CD4-positive, alpha-beta T cell treated with Interleukin-10 for 1 hour (primary cell): ENCODE results near the gene CDH23.
A peak's percentile ranks its signal among the peaks of the same experiment; 100 is the strongest.
"Not testable (repeated sequence)": the region's sequence is repeated elsewhere in the genome, so short reads cannot be mapped to it uniquely, and the experiment has no call there.

Source experiments
- DNase-seq: peaks from one replicate; pipeline ENCODE4 v3.0.0-alpha.2; 2020

CDH23 gene

DNA sequence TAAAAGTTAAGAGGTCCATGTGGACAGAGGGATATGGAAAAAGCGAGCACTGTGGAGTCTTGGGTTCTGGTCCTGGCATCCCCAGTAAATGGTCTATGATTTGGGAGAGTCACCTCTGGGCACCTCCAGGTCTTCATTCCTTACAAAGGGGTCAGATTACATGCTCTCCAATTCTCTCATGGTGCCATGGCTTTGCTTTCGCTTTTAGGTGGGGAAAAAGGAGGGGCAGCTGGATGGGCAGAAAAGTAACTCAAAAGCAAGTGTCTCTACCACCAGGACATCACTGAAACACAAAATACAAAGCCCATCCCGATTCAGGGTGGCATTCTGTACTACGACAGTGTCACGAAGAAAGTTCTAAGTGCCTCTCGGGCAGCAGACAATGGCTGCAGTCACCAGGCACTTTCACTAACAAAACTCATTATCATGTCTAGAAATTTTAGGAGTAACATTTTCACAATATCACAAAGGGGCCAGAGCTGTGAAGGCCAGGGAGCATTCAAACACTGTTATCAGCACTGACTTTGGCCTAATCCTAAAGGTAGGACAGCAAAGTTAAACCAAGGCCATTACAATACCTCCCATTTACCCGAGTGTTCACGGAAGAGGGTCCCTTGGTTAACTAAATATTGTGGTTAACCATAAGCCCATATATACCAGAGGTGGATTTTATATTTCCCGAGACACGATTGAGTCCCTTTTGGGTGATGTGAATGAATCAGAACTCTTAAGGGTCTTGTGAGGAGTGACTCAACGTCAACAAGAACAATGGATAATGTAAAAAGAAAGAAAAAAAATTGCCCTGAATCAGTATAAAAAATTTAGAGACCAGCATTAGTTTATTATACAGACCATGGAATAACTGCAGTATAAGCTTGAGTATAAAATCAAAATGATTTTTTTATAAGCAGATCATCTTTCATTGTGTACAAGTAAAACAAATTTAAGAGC lies 451.9 kb downstream of the CDH23 start:
- no peak for DNase-seq

DNA sequence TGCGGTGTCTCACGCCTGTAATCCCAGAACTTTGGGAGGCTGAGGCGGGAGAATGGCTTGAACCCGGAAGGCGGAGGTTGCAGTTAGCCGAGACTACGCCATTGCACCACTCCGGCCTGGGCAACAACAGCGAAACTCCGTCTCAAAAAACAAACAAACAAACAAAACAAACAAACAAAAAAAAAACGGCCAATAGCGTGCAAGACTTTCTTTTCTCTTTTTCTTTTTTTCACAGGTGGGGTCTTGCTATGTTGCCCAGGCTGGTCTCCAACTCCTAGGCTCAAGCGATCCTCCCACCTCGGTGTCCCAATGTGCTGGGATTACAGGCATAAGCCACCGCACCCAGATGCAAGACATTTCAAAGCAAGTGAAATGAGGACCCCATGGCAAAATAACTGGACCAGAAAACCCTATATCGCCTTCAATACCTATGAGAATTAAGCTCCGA lies 452.8 kb downstream of the CDH23 start:
- DNase-seq = no peak

DNA sequence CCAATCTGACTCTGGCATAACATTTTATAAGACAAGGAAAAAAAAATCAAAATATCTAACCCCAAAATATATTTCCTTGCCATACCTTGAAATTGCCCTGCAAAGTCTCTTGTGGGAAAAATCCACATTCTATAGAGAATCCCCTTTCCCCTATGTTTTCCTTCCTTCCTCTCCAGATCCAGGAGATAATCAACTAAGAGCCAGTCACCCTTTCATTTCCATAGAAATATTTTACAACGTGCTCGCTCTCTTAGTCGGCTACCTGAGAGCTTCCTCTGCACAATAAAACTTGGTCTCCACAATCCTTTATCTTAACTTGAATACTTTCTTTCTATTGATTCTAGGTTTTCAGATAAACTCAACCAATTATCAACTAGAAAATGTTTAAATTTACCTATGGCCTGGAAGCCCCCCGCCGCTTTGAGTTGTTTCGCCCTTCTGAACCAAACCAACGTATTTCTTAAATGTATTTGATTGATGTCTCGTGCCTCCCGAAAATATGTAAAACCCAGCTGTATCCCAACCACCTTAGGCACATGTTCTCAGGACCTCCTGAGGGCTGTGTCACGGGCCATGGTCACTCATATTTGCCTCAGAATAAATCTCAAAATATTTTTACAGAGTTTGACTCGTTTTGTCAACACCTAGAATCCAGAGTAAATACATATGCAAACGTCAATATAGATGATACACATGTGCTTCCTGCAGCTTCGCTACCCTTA lies 453.5 kb downstream of the CDH23 start:
- DNase-seq = no peak

DNA sequence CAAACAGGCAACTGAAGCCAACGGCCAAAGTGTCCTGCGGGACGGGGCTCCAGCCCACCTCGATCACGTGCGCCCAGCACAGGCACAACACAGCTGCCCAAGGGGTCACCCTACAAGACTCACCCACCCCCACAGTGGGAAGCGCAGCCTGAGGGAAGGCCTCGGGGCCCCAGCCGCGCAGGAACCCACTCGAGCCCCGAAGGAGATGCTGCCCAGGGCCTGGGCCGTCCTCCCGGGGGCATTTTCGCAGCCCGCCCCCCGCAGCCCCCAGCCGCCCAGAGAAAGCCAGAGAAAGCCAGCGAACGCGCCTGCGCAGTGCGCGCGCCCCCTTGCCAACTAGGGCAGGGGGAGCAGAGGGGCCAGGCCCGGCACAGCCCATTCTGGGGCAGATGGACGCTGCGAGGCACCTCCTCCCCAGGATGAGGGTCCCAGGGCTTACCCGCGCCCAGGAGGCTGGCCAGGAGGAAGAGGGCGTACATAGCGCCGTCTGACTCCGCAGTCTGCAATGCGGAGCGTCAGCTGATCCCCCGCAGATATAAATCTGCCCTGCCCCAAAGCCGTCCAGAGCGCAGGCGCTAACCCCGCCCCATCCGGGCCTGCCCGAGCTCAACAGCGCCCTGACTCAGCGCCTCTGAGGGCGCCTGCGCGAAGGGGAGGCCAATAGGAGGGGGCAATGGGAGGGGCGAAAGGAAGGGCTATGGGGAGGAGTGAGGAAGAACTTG lies 454.2 kb downstream of the CDH23 start, which contains the start of gene PSAP:
Gene PSAP, minus strand, starts transcription at position 509 of the 722 bp plus-strand sequence. Its CDS starts 30 bp downstream, at position 479.
- DNase-seq = peak; percentile 98

DNA sequence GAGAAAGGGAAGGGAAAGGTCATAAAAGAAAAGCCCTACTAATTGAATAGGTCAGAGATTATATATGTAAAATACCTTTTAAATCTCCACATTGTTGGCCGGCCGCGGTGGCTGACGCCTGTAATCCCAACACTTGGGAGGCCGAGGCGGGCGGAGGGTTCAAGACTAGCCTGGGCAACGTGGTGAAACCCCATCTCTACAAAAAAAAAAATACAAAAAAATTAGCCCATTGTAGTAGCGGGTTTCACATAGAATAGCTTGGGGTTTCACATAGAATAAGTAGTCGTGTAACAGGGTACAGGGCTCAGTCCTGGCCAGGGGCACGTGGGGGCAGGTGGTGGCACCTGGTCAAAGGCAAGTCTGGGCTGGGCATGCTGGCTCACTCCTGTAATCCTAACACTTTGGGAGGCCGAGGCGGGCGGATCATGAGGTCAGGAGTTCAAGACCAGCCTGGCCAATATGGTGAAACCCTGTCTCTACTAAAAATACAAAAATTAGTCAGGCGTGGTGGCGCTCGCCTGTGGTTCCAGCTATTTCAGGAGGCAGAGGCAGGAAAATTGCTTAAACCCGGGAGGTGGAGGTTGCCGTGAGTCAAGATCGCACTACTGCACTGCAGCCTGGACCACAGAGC lies 454.9 kb downstream of the CDH23 start:
- not testable (repeated sequence) for DNase-seq

DNA sequence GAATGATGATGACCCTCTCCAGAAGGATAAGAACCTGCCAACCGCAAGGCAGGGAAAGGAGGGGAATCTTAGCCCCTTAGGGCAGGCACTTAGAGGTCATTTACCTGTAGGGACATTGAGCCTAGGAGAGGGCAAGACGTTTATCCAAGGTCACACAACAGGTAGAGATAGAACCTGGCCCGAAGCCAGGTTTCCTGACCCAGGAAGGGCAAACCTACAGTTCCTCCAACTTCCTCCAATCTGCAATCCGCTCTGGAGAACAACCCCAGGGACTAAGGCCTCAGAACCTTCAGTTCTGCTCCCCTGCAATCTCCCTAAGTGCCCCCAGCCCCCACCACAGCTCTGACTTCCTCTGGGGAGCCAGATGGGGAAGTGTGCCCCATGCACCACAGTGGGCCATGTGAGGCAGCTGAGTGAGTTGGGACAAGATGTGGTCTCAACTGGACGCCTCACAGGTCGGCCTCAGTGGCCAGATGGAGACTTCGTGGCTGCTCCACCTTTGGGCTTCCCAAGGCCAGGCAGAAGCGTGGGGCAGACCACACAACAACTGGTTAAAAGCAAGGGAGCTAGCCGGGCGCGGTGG lies 455.7 kb downstream of the CDH23 start:
- DNase-seq = no peak

DNA sequence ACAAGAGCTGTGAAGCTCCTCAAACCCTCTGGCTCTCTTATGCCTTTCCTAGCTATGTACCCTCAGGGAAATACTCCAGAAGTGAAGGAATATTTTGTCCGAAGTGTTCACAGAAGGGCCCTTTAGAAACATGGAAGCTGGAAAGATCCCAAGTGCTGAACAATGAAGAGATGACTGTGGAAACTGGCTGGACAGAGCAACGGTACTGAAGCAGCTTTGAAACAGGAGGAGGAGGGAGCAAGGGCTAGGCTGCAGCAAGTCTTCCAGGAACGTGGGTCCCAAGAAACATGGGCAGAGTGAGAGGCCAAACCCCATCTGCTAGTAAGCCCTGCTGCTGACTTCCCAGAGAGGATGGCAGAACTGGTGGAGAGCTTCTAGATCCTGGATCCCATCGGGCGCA lies 457.3 kb downstream of the CDH23 start:
- no peak for DNase-seq

DNA sequence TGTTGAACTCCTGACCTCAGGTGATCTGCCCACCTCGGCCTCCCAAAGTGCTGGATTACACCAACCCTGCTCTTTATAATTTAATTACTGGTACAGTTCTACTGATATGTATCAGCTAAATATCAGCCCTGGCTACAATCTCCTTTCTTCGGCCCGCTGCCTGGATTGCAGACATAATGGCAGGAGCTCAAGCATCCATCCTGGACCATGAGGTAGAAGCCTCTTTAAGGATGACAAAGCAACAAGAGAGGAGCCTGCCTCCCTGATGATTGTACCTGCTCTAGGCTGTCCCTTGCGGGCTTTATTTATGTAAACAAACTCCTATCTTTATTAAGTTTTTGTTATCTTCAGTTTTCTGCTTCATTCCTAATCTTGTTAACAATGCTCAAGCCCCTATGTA lies 459.9 kb downstream of the CDH23 start:
- DNase-seq = no peak

DNA sequence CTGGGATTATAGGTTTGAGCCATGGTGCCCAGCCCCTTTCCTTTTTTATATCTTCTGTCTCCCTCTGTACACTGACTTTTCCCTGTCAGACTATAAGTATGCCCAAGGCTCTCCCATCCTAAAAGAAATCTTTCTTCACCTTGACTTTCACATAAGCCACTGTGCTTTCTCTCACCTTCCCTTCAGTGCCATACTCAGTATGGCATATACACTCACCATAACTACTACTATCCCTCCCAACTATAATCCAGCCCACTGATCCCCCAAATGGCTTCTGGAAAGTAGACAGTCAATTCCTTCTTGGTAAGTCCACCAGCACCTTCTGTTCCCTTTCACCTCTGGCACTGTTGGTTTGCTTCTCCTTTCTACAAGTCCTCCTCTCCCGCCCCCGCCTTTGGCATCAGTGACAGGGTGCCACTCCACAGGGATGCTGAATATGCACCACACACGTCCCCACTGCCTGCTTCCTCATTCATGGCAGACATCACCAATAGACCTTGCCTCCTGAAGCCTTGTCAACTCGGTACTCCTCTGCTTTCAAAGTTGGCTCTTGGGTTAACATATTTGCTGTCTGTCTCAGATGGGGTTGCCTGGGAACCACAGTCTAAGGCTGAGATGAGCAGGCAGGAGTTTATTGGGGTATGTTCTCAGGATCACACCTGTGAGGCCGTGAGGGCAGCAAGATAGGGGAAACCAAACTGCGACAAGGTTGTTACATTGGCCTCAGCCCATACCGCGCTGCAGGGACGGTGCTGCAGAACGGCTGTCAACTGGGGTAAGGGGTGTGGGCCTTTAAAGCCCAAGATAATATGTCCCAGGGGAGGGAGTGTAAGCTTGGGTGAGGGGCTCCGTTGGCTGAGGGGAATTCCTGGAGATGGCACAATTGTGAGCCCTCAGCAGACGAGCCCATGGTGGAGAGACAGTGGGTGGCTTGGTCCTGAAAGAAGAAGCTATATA lies 461.5 kb downstream of the CDH23 start:
- no peak for DNase-seq

DNA sequence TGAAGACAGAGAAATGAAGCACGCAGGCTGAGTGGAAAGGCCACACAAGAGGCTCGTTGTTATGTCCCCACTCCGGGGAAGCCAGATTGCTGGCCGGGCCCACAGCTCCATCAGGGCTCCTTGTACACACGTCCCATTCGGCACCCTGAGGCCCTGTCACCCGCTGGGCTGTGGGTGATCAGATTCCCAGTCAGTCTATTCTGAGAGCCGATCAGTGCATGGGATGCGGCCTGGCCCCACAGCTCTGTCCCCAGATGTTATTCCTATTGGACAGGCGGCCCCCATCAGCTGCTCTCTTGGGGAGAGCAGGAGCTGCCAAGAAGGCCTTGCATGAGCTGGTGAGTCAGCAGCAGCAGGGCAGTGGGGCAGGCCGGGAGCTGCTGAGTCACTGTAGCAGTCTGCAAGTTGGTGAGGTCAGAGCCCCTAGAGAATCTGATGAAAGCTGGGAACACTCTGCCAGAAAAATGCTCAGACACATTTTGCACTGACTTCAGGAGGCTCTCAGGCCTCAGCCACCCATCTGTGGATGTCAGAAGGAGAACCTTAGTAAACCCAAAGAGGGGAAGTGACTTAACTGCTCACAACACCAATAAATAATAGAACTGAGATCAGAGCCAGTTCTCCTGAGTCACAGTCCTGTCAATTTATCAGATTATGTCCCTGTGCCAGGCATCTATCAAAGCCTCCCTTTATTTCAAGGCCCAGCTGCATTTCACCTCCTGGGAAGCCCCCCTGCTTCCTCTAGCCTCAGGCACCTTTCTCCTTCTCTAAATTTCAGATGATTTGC lies 463.7 kb downstream of the CDH23 start:
- DNase-seq = peak; percentile 5

DNA sequence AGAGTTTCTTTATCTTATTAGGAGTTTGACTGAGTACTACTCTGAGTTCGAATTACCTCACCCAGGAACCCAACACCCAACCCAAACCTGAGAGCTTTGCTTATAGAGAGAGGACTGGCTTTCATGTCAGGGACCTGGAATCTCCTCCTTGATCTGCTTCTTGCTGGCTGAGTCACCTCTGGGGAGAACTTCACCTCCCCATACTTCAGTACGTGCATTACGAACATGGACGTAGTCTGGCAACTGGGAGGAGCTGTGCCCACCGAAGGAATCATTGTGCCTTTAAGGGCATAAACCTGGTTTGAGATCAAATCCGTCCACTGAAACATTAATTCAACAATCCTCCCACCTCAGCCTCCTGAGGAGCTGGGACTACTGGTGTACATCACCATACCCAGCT lies 466.5 kb downstream of the CDH23 start:
- no peak for DNase-seq

DNA sequence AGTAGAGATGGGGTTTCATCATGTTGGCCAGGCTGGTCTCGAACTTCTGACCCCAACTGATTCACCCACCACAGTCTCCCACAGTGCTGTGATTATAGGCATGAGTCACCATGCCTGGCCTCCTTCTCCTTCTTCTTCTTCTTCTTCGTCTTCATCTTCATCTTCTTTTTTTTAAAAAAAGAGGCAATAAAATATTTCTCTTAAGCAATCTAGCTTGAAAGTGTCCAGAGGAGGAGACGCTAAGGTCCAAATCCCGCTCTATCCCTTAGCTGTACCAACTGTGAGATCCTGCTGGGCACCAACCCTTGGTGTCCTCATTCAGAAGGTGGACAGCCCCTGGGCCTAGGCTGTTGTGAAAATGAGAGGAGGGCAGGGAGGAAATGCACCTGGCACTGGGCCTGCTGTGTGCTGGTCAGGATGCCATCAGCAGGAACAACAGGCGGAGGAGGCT lies 468.2 kb downstream of the CDH23 start:
- DNase-seq = no peak
